Cardiac muscle cell (in vitro differentiated cells and primary cell): ENCODE results near the gene USP26. TPM values are rescaled to one million over a fixed set of nuclear protein-coding genes. Genes with fewer than 3 reads are reported as not detected.
"Not testable (repeated sequence)": the region's sequence is repeated elsewhere in the genome, so short reads cannot be mapped to it uniquely, and the experiment has no call there.

Source experiments
- DNase-seq, 2 donors: peaks; one replicate each; pipeline versions ENCODE4 v3.0.0 to v3.0.0-alpha.2; 2010 to 2017; ENCODE audit warnings: low read depth in 1 of 2, low spot score in 1 of 2
- H3K27ac ChIP-seq: fragments of 200-600 bp; sonication (generic); 2 replicates; pipeline ENCODE4 v1.5.1; 2016
- H3K27me3 ChIP-seq: fragments of 200-600 bp; sonication (generic); 2 replicates; pipeline ENCODE4 v1.6.0; 2016; ENCODE audit warnings: control low read depth
- H3K36me3 ChIP-seq: fragments of 200-600 bp; sonication (generic); 2 replicates; pipeline ENCODE4 v1.5.1; 2016; ENCODE audit warnings: control low read depth
- H3K4me1 ChIP-seq: fragments of 200-600 bp; sonication (generic); 2 replicates; pipeline ENCODE4 v1.8.1; 2017; ENCODE audit warnings: low read depth, mild to moderate bottlenecking, mixed run types
- H3K4me3 ChIP-seq: fragments of 200-600 bp; sonication (generic); 2 replicates; pipeline ENCODE4 v1.5.1; 2016; ENCODE audit warnings: mild to moderate bottlenecking
- H3K9me3 ChIP-seq: fragments of 200-600 bp; sonication (generic); 2 replicates; pipeline ENCODE4 v1.5.1; 2017; ENCODE audit warnings: low read depth, mild to moderate bottlenecking, control low read depth
- polyA plus RNA-seq: library from polyadenylated mRNA; unstranded; fragments of >200 nt; fragmentation: Nextera tagmentation; extraction: Ambion mirVana; gene quantifications from 2 replicates; pipeline ENCODE4 v1.2.1, GENCODE V29; 2016
- total RNA-seq: library from RNA; depleted of rRNA; stranded (reverse); fragments of >200 nt; gene quantifications from 2 replicates; pipeline ENCODE4 v1.2.3, GENCODE V29; 2016
- TF ChIP-seq, protein P1 (sequence below): IDR thresholded peaks from 2 replicates; pipeline ENCODE4 v1.5.1; 2012; ENCODE audit warnings: low read depth, mild to moderate bottlenecking, low read length

USP26 gene
- total and polyA plus RNA-seq, 2 experiments from 2014 or later, result not detected

GRCh38 chrX:132984058-132984650 lies 112.8 kb downstream of the USP26 start:
- no peaks in the 10 kb centered on the region for H3K9me3 ChIP-seq
- no peaks in the 10 kb centered on the region for H3K27me3 ChIP-seq
- no peaks in the 10 kb centered on the region for H3K4me1 ChIP-seq
- no peak overlapping the region for H3K4me3 ChIP-seq
- H3K36me3 ChIP-seq, result no peaks in the 10 kb centered on the region
- H3K27ac ChIP-seq, result no peak overlapping the region
- TF ChIP-seq, protein P1, sequence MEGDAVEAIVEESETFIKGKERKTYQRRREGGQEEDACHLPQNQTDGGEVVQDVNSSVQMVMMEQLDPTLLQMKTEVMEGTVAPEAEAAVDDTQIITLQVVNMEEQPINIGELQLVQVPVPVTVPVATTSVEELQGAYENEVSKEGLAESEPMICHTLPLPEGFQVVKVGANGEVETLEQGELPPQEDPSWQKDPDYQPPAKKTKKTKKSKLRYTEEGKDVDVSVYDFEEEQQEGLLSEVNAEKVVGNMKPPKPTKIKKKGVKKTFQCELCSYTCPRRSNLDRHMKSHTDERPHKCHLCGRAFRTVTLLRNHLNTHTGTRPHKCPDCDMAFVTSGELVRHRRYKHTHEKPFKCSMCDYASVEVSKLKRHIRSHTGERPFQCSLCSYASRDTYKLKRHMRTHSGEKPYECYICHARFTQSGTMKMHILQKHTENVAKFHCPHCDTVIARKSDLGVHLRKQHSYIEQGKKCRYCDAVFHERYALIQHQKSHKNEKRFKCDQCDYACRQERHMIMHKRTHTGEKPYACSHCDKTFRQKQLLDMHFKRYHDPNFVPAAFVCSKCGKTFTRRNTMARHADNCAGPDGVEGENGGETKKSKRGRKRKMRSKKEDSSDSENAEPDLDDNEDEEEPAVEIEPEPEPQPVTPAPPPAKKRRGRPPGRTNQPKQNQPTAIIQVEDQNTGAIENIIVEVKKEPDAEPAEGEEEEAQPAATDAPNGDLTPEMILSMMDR, result no peak
- DNase-seq, result no peak

DNA sequence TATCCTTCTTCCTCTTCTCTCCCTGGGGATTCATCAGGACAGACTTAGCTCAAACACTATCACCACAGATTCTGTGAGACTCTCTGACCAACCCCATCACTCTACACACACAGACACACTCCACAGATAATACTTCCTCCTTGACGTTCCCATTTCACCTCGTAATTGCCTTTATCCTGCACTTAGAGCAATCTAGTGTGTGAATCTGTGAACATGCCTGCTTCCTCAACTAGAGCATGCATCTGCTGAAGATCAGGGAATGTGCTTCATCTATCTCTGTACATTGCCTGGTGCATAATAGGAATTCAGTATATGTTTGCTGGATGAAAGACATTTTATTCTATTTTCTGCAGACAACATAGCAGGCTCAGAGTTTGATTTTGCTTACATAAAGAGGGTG lies 113.4 kb downstream of the USP26 start:
- no peak for DNase-seq
- H3K4me1 ChIP-seq, result no peaks in the 10 kb centered on the region
- TF ChIP-seq, protein P1, result no peak
- H3K27me3 ChIP-seq, result no peaks in the 10 kb centered on the region
- no peaks in the 10 kb centered on the region for H3K9me3 ChIP-seq
- no peak overlapping the region for H3K27ac ChIP-seq
- H3K36me3 ChIP-seq, result no peaks in the 10 kb centered on the region
- H3K4me3 ChIP-seq, result no peak overlapping the region

- not testable (repeated sequence) for H3K27ac ChIP-seq, H3K36me3 ChIP-seq, H3K9me3 ChIP-seq, H3K4me3 ChIP-seq, H3K4me1 ChIP-seq, H3K27me3 ChIP-seq, DNase-seq
Measured at GRCh38 chrX:132980035-132980434, 116.9 kb downstream of the USP26 start.

Other genes starting within 250 kb of the USP26 start
- gene HS6ST2, start 138.5 kb downstream of the USP26 start, total RNA-seq, result 20.6 and 27.1 TPM in 2 replicates
- gene HS6ST2, start 138.5 kb downstream of the USP26 start, polyA plus RNA-seq, result 15.5 and 15.7 TPM in 2 replicates
- gene TFDP3, start 121.2 kb upstream of the USP26 start, total RNA-seq, result not detected in 2 replicates
- not detected in 2 replicates for gene TFDP3, start 121.2 kb upstream of the USP26 start, polyA plus RNA-seq